Glutamatergic neuron (in vitro differentiated cells): ENCODE data around the gene KCNQ1. TPM values are rescaled to one million over a fixed set of nuclear protein-coding genes. Genes with fewer than 3 reads are reported as not detected.

Source experiments
- DNase-seq: peaks from one replicate; pipeline ENCODE4 v3.0.0; 2022
- H3K27ac Mint-ChIP-seq: one replicate; pipeline ENCODE4 v1.8.0; 2020; ENCODE audit warnings: mild to moderate bottlenecking, mixed read lengths, inconsistent platforms; ENCODE audit not compliant: unreplicated experiment
- H3K27me3 Mint-ChIP-seq: one replicate; pipeline ENCODE4 v1.8.0; 2020; ENCODE audit warnings: mild to moderate bottlenecking, moderate library complexity, mixed read lengths, inconsistent platforms; ENCODE audit not compliant: unreplicated experiment
- H3K36me3 Mint-ChIP-seq: one replicate; pipeline ENCODE4 v1.8.0; 2020; ENCODE audit warnings: mild to moderate bottlenecking, mixed read lengths, inconsistent platforms; ENCODE audit not compliant: unreplicated experiment
- H3K4me1 Mint-ChIP-seq: one replicate; pipeline ENCODE4 v1.8.0; 2020; ENCODE audit warnings: mild to moderate bottlenecking, low read depth, mixed read lengths, inconsistent platforms; ENCODE audit not compliant: unreplicated experiment
- H3K4me3 Mint-ChIP-seq: one replicate; pipeline ENCODE4 v1.8.0; 2020; ENCODE audit warnings: mild to moderate bottlenecking, mixed read lengths, inconsistent platforms; ENCODE audit not compliant: unreplicated experiment
- H3K9me3 Mint-ChIP-seq: one replicate; pipeline ENCODE4 v1.8.0; 2020; ENCODE audit warnings: mild to moderate bottlenecking, moderate library complexity, mixed read lengths, inconsistent platforms; ENCODE audit not compliant: unreplicated experiment
- CTCF ChIP-seq: fragments of 200-600 bp; sonication (generic); IDR thresholded peaks from one replicate; pipeline ENCODE4 v1.5.0; 2021; ENCODE audit not compliant: partially characterized antibody, unreplicated experiment
- total RNA-seq: library from RNA; stranded (reverse); fragmentation: NEBNext Ultra II Directional; extraction: Animal tissue kit (Norgen Biotek cat#: 25700); gene quantifications from one replicate; pipeline ENCODE4 v1.2.1, GENCODE V29; 2021; ENCODE audit not compliant: unreplicated experiment

KCNQ1 gene
- total RNA-seq, 1 donor from 2014 or later, result 0.44 TPM

GRCh38 chr11:2588809-2589537 lies 144.2 kb downstream of the KCNQ1 start:
- Mint-ChIP-seq H3K9me3 (peaks cover 1% of the 10 kb centered on the region), H3K4me3 (no peak overlapping the region), H3K27me3 (peaks cover 5% of the 10 kb centered on the region), H3K4me1 (no peaks in the 10 kb centered on the region), H3K27ac (no peak overlapping the region), H3K36me3 (peaks cover 7% of the 10 kb centered on the region)
- no peak for TF ChIP-seq CTCF
- no peak for DNase-seq

GRCh38 chr11:2589538-2589934 lies 144.7 kb downstream of the KCNQ1 start:
- Mint-ChIP-seq H3K36me3 (peaks cover 12% of the 10 kb centered on the region), H3K27ac (peak overlapping the region; percentile 38), H3K4me3 (no peak overlapping the region), H3K27me3 (peaks cover 5% of the 10 kb centered on the region), H3K4me1 (no peaks in the 10 kb centered on the region), H3K9me3 (peaks cover 1% of the 10 kb centered on the region)
- DNase-seq, result no peak
- TF ChIP-seq CTCF, result no peak

- Mint-ChIP-seq H3K27me3 (peaks cover 5% of the 10 kb centered on the region), H3K36me3 (peaks cover 15% of the 10 kb centered on the region), H3K9me3 (peaks cover 1% of the 10 kb centered on the region), H3K4me1 (no peaks in the 10 kb centered on the region), H3K27ac (no peak overlapping the region), H3K4me3 (no peak overlapping the region)
- TF ChIP-seq CTCF, result no peak
- DNase-seq, result no peak
These were observed 145.5 kb downstream of the KCNQ1 start for GRCh38 chr11:2590131-2590964.

- Mint-ChIP-seq H3K9me3 (peaks cover 1% of the 10 kb centered on the region), H3K4me3 (no peak overlapping the region), H3K27me3 (peaks cover 5% of the 10 kb centered on the region), H3K36me3 (peaks cover 15% of the 10 kb centered on the region), H3K27ac (no peak overlapping the region), H3K4me1 (no peaks in the 10 kb centered on the region)
- no peak for TF ChIP-seq CTCF
- peak; percentile 12 for DNase-seq
These were observed 146.4 kb downstream of the KCNQ1 start for GRCh38 chr11:2590965-2591754.
